Testis (tissue), 3 donors: ENCODE results near the gene C13orf46. TPM values are rescaled to one million over a fixed set of nuclear protein-coding genes. Genes with fewer than 3 reads are reported as not detected.

Experiments used
- DNase-seq: peaks from one replicate; pipeline ENCODE4 v3.0.0-alpha.2; 2019
- H3K27ac ChIP-seq, 2 donors: fragments of 200-600 bp; sonication (generic); one replicate each; pipeline ENCODE4 v1.5.1; 2019
- H3K27me3 ChIP-seq: fragments of 200-600 bp; sonication (generic); one replicate; pipeline ENCODE4 v1.5.1; 2019
- H3K36me3 ChIP-seq: fragments of 200-600 bp; sonication (generic); one replicate; pipeline ENCODE4 v1.5.1; 2017; ENCODE audit warnings: low read depth; ENCODE audit errors: missing control alignments
- H3K4me1 ChIP-seq: fragments of 200-600 bp; sonication (generic); one replicate; pipeline ENCODE4 v1.5.1; 2019
- H3K4me3 ChIP-seq, 2 donors: fragments of 200-600 bp; sonication (generic); one replicate each; pipeline ENCODE4 v1.5.1; 2017 to 2019
- H3K9me3 ChIP-seq: fragments of 200-600 bp; sonication (generic); one replicate; pipeline ENCODE4 v1.5.1; 2017
- CTCF ChIP-seq, 3 experiments: fragments of 450-650 bp in 2 of 3; fragments of 200-600 bp in 1 of 3; sonication (generic) in 1 of 3; IDR thresholded peaks; one replicate each; pipeline ENCODE4 v1.5.1; 2016 to 2019; ENCODE audit warnings: antibody characterized with exemption in 3 of 3, mild to moderate bottlenecking in 2 of 3, moderate library complexity in 1 of 3
- POLR2A ChIP-seq: fragments of 450-650 bp; IDR thresholded peaks from one replicate; pipeline ENCODE4 v1.6.1; 2017; ENCODE audit warnings: antibody characterized with exemption, mild to moderate bottlenecking, moderate library complexity
- WGBS, 2 donors: methylation state at CpG; one replicate each; pipeline ENCODE4 v1.1.5; 2018; 5-methylcytosine and 5-hydroxymethylcytosine counted together
- intact Hi-C: fragments of 100-400 bp; cut with DNase I; formaldehyde crosslinking; loops from one replicate; pipeline ENCODE4 v1.15.1; 2023; ENCODE audit warnings: low total_unique reads
- polyA plus RNA-seq: library from polyadenylated mRNA; stranded (reverse); fragments of 350-450 nt; fragmentation: Illumina TruSeq; extraction: RNeasy Lipid Tissue Mini Kit (QIAGEN cat#74804); gene quantifications from one replicate; pipeline ENCODE4 v1.2.3, GENCODE V29; 2014; ENCODE audit warnings: low read depth, low replicate concordance; ENCODE audit not compliant: insufficient read depth
- total RNA-seq, 2 donors: library from RNA; depleted of rRNA; stranded (reverse); fragments of >200 nt; gene quantifications; one replicate each; pipeline ENCODE4 v1.2.3, GENCODE V29; 2016

The C13orf46 gene
- total and polyA plus RNA-seq, 3 donors from 2014 or later, result 2.9 to 28.4 (median 5.5) TPM

- intact Hi-C loops, result no loop called here
- 87 to 90% methylated on average over 9 of the region's 9 CpGs for WGBS, 2 donors
- H3K27me3 ChIP-seq, result no peaks in the 10 kb centered on the region
- H3K36me3 ChIP-seq, result no peaks in the 10 kb centered on the region
- DNase-seq, result no peak
- H3K4me3 ChIP-seq, result no peak overlapping the region
- H3K4me1 ChIP-seq, result no peaks in the 10 kb centered on the region
- TF ChIP-seq POLR2A (no peak), CTCF (IDR thresholded peaks at IDR 0.05) (no peak)
- no peaks in the 10 kb centered on the region for H3K9me3 ChIP-seq
- no peak overlapping the region for H3K27ac ChIP-seq
Measured at GRCh38 chr13:113905018-113905417, 68.9 kb downstream of the C13orf46 start.

DNA sequence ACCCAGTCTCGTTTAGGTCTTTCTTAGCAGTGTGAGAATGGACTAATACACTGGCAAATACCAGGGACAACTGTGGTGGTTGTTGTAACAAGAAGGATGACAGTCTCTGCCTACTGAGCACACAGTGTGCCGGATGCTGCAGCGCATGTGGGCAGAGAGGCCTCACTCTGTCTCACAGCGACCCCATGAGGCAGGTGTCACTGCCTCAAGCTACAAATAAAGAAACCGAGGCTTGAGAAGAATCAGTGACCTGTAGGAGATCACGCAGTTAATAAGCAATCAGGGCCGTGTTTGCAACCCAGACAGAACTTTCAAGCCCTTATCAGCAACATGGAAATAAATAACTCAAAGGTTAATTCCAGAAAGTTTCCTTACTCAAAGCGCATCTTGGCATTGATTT, 69.5 kb downstream of the C13orf46 start:
- no peak overlapping the region for H3K4me3 ChIP-seq
- 74% methylated on average over 8 of the region's 8 CpGs for WGBS, 2 donors
- TF ChIP-seq POLR2A, result no peak
- TF ChIP-seq CTCF (IDR thresholded peaks at IDR 0.05), result peak in 2 of 3 experiments; percentile 17 to 20
- no peak overlapping the region for H3K27ac ChIP-seq
- intact Hi-C loops, result no loop called here
- H3K27me3 ChIP-seq, result no peaks in the 10 kb centered on the region
- H3K4me1 ChIP-seq, result no peaks in the 10 kb centered on the region
- no peaks in the 10 kb centered on the region for H3K9me3 ChIP-seq
- DNase-seq, result peak; percentile 42
- H3K36me3 ChIP-seq, result no peaks in the 10 kb centered on the region

GRCh38 chr13:113903912-113904311, 70.0 kb downstream of the C13orf46 start:
- 89% methylated on average over 9 of the region's 9 CpGs for WGBS, 2 donors

More at GRCh38 chr13:113903912-113904311, 70.0 kb downstream of the C13orf46 start:
- Histone ChIP-seq H3K27me3 (no peaks in the 10 kb centered on the region), H3K27ac (no peak overlapping the region), H3K36me3 (no peaks in the 10 kb centered on the region), H3K4me3 (no peak overlapping the region), H3K9me3 (no peaks in the 10 kb centered on the region), H3K4me1 (no peaks in the 10 kb centered on the region)
- intact Hi-C loops, result no loop called here
- no peak for DNase-seq
- no peak for TF ChIP-seq CTCF (IDR thresholded peaks at IDR 0.05)

Other genes starting within 250 kb of the C13orf46 start
- gene TMEM255B, start 214.8 kb downstream of the C13orf46 start, total RNA-seq, result 10 to 100 TPM in 1 of 2 donors, 1 to 10 TPM in 1; 6.9 to 10.9 TPM
- gene TMEM255B, start 214.8 kb downstream of the C13orf46 start, polyA plus RNA-seq, result 7.5 TPM
- 100 to 1,000 TPM; 416 to 575 TPM for gene GAS6, start 110.0 kb downstream of the C13orf46 start, total RNA-seq
- gene GAS6, start 110.0 kb downstream of the C13orf46 start, polyA plus RNA-seq, result 193 TPM
- gene RASA3, start 158.5 kb upstream of the C13orf46 start, total RNA-seq, result 10 to 100 TPM; 16.4 to 21.6 TPM
- 13.2 TPM for gene RASA3, start 158.5 kb upstream of the C13orf46 start, polyA plus RNA-seq
- 1 to 10 TPM; 1.5 to 2.3 TPM for gene CFAP97D2, start 205.2 kb upstream of the C13orf46 start, total RNA-seq
- 2.7 TPM for gene CFAP97D2, start 205.2 kb upstream of the C13orf46 start, polyA plus RNA-seq